Measurements from ENCODE around the gene NLGN1.
"Not testable (repeated sequence)": the region's sequence is repeated elsewhere in the genome, so short reads cannot be mapped to it uniquely, and the experiment has no call there.

NLGN1 gene

GRCh38 chr3:174229916-174230315 lies 832.4 kb downstream of the NLGN1 start:
- no peak overlapping the region for H3K4me3 ChIP-seq (ENCODE audit: low read depth, low read length)
- no peak for TF ChIP-seq CTCF (IDR thresholded peaks at IDR 0.05; ENCODE audit: borderline replicate concordance, insufficient read depth, low read depth, low read length)

GRCh38 chr3:174232028-174232657 lies 834.6 kb downstream of the NLGN1 start:
- H3K4me3 ChIP-seq (ENCODE audit: low read depth, low read length), result not testable (repeated sequence)

DNA sequence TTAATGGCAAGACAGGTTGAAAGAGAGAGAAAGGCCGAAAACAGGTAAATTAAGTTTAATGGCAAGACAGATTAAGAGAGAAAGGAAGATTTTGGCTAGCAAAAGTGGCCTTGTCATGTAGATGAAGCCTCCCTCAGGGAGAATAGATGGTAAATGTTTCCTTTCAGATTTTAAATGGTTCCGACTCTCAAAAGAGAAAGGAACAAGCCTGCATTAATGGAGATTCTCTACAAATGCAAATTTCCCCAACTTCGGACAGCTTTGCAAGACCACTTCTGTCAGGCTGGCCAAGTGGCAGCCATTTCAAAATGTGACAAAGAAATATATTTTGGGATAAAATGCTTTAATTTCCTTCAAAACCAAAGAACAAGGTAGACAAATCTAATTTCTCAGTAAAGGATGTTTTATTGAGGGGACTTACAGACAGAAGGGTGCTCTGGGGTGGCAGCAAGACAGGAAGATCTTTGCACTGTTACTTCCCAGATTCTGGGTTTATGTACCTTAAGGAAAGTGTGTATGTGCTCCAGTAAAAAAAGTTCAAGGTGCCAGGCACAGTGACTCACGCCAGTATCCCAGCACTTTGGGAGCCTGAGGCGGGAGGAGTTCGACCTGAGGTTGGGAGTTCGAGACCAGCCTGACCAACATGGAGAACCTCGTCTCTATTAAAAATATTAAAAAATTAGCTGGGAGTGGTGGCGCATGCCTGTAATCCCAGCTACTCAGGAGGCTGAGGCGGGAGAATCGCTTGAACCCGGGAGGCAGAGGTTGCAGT lies 835.3 kb downstream of the NLGN1 start:
- no peak overlapping the region for H3K4me3 ChIP-seq (ENCODE audit: low read depth, low read length)
- no peak for TF ChIP-seq CTCF (IDR thresholded peaks at IDR 0.05; ENCODE audit: borderline replicate concordance, insufficient read depth, low read depth, low read length)

DNA sequence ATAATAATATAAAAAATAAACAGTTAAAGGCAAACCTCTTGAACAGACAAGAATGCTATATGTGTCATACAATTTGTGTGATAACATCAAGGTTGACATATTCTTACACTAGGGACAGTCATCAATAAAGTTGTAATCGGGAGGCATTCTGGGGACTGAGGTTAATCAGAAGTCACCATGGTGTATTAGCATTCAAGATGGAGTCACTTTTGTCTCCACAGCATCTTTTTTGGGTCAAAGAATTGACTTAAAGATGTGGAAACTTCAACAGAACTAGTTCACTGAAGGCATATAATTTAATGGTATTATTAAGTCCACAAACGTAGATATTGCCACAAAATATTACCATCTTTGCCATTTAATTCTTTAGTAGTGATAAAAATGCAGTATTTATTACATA lies 836.0 kb downstream of the NLGN1 start:
- no peak for TF ChIP-seq CTCF (IDR thresholded peaks at IDR 0.05; ENCODE audit: borderline replicate concordance, insufficient read depth, low read depth, low read length)
- no peak overlapping the region for H3K4me3 ChIP-seq (ENCODE audit: low read depth, low read length)

GRCh38 chr3:174242311-174243041 lies 844.9 kb downstream of the NLGN1 start:
- H3K4me3 ChIP-seq (ENCODE audit: low read depth, low read length), result no peak overlapping the region
- no peak for TF ChIP-seq CTCF (IDR thresholded peaks at IDR 0.05; ENCODE audit: borderline replicate concordance, insufficient read depth, low read depth, low read length)

- no peak for TF ChIP-seq CTCF (IDR thresholded peaks at IDR 0.05; ENCODE audit: borderline replicate concordance, insufficient read depth, low read depth, low read length)
- H3K4me3 ChIP-seq (ENCODE audit: low read depth, low read length), result no peak overlapping the region
These were observed 845.6 kb downstream of the NLGN1 start for GRCh38 chr3:174243171-174243570.

DNA sequence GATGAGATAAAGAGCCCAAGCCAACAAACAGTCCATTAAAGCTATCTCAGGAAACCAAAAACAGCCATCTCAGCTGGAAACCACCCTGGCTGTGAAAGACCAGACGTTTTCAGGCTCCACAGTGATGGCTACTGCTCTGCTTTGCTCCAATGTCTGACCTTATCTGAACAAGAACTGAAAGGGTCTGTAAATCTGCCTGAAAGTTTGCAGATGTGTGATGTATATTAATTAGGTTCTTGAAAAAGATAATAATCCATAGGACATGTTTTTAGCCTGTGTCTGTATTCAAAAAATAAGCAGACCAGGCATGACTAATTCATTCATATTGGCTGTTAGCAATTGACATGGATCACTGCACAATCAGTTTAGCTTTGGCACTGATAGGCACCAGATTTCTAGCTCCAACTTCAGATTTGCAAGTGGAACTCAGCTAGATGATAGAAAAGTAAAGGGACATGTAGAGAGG lies 850.2 kb downstream of the NLGN1 start:
- TF ChIP-seq CTCF (IDR thresholded peaks at IDR 0.05; ENCODE audit: borderline replicate concordance, insufficient read depth, low read depth, low read length), result no peak
- no peak overlapping the region for H3K4me3 ChIP-seq (ENCODE audit: low read depth, low read length)

Data from GM12875 (cell line).